PFSK-1 (cell line): ENCODE measurements around the gene LHX5.

Source experiments
- POLR2AphosphoS5 ChIP-seq: IDR thresholded peaks from 2 replicates; pipeline ENCODE4 v1.6.1; 2012; ENCODE audit warnings: low read depth, mild to moderate bottlenecking, control low read depth, low read length, moderate library complexity
- SIN3A ChIP-seq: IDR thresholded peaks from 2 replicates; pipeline ENCODE4 v1.6.1; 2012; ENCODE audit warnings: mild to moderate bottlenecking, low read length, moderate library complexity, borderline replicate concordance; ENCODE audit not compliant: insufficient read depth
- TAF1 ChIP-seq: IDR thresholded peaks from 2 replicates; pipeline ENCODE4 v1.6.1; 2012; ENCODE audit warnings: low read length, control low read depth, borderline replicate concordance; ENCODE audit not compliant: insufficient read depth

DNA sequence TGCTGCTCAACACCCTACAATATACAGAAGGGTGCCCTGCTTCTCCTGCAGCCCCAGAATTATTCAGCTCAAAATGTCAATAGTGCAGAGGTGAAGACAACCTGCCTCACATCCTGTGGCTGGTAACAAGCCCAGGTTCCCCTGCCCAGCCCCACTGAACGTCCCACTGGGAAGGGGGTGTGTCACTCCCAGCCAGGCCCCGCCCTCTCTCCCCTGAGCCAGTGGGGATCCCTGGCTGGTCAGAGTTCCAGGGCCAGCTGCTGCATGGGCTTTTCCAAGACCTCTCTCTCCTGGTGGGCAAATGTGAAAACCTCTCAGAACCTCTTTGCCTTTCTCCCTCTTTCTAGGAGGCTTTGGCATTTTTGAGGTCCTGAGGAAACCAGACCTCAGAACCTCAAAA, 13.7 kb upstream of the LHX5 start:
- TF ChIP-seq POLR2AphosphoS5, result no peak
- no peak for TF ChIP-seq TAF1
- TF ChIP-seq SIN3A, result no peak
